Measurements from ENCODE around the gene RASA3.

DNA sequence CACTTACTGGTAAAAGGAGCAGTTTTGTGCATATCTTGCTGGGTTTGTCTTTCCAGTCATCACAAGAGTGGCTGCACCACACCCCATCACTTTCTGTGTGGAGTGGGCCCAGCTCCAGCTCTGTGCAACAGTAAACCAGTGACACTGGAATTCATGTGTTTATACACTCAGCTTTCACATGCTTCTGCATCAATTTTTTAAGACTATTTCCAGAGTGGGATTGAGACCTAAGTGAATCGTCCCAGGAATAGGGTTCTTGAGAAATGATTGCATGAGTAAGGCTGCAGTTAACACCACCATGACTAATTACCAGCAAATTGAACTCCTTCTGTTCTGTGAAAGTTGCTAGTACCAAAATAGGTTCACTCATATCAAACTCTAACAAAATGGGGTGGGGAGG, 41.3 kb upstream of the RASA3 start:
- TF ChIP-seq, protein P1, sequence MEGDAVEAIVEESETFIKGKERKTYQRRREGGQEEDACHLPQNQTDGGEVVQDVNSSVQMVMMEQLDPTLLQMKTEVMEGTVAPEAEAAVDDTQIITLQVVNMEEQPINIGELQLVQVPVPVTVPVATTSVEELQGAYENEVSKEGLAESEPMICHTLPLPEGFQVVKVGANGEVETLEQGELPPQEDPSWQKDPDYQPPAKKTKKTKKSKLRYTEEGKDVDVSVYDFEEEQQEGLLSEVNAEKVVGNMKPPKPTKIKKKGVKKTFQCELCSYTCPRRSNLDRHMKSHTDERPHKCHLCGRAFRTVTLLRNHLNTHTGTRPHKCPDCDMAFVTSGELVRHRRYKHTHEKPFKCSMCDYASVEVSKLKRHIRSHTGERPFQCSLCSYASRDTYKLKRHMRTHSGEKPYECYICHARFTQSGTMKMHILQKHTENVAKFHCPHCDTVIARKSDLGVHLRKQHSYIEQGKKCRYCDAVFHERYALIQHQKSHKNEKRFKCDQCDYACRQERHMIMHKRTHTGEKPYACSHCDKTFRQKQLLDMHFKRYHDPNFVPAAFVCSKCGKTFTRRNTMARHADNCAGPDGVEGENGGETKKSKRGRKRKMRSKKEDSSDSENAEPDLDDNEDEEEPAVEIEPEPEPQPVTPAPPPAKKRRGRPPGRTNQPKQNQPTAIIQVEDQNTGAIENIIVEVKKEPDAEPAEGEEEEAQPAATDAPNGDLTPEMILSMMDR (IDR thresholded peaks at IDR 0.05), result no peak
- TF ChIP-seq POLR2AphosphoS5 (IDR thresholded peaks at IDR 0.05), result no peak
- TF ChIP-seq POLR2A (IDR thresholded peaks at IDR 0.05; ENCODE audit: low read depth), result no peak
- no peak for TF ChIP-seq EP300 (IDR thresholded peaks at IDR 0.05)

Data from esophagus muscularis mucosa (tissue), 4 donors.